Stimulated activated naive CD4-positive, alpha-beta T cell (primary cell): ENCODE measurements around the gene MSTN.
"Not testable (repeated sequence)": the region's sequence is repeated elsewhere in the genome, so short reads cannot be mapped to it uniquely, and the experiment has no call there.

ENCODE experiments used
- DNase-seq, 6 experiments: peaks; one replicate each; lab custom pipeline; 2025; lab: John Stamatoyannopoulos, UW

MSTN gene

GRCh38 chr2:190063624-190064023, 1.1 kb upstream of the MSTN start:
- DNase-seq = no peak

GRCh38 chr2:190062053-190062452, 476 bp downstream of the MSTN start:
- DNase-seq = no peak

GRCh38 chr2:190060626-190061025, 1.9 kb downstream of the MSTN start:
- DNase-seq = no peak

- DNase-seq = no peak
These were observed 2.5 kb downstream of the MSTN start for GRCh38 chr2:190060019-190060418.

- no peak for DNase-seq
These were observed 9.1 kb downstream of the MSTN start for GRCh38 chr2:190053426-190053825.

- DNase-seq = no peak
These were observed 10.2 kb downstream of the MSTN start for GRCh38 chr2:190052307-190052706.

- DNase-seq = no peak
These were observed 11.3 kb downstream of the MSTN start for GRCh38 chr2:190051223-190051622.

GRCh38 chr2:190050001-190050400, 12.5 kb downstream of the MSTN start:
- DNase-seq = no peak

- DNase-seq = no peak
These were observed 17.7 kb downstream of the MSTN start for GRCh38 chr2:190044866-190045265.

GRCh38 chr2:190043441-190043840, 19.1 kb downstream of the MSTN start:
- DNase-seq = no peak

- no peak for DNase-seq
These were observed 26.5 kb downstream of the MSTN start for GRCh38 chr2:190036071-190036470.

GRCh38 chr2:190034417-190034816, 28.1 kb downstream of the MSTN start:
- not testable (repeated sequence) for DNase-seq

- no peak for DNase-seq
These were observed 30.4 kb downstream of the MSTN start for GRCh38 chr2:190031969-190032618.

GRCh38 chr2:190023860-190024259, 38.7 kb downstream of the MSTN start:
- peak in 3 of 6 experiments; percentile 8 to 17 (median 12) for DNase-seq

- no peak for DNase-seq
These were observed 41.8 kb downstream of the MSTN start for GRCh38 chr2:190020720-190021119.

GRCh38 chr2:190017837-190018236, 44.7 kb downstream of the MSTN start:
- no peak for DNase-seq

- not testable (repeated sequence) for DNase-seq
These were observed 46.6 kb downstream of the MSTN start for GRCh38 chr2:190015969-190016368.
